GM13977 (cell line): ENCODE measurements around the gene ADGRA1.
"Not testable (repeated sequence)": the region's sequence is repeated elsewhere in the genome, so short reads cannot be mapped to it uniquely, and the experiment has no call there.

Source experiments
- DNase-seq: peaks from one replicate; pipeline ENCODE4 v3.0.0; 2012; ENCODE audit warnings: low spot score
- in situ Hi-C: fragments of 300-500 bp; cut with MboI; formaldehyde crosslinking; loops from one replicate; pipeline ENCODE4 v1.12.0; 2022; ENCODE audit warnings: low sequenced_read_pairs, low pct_unique_long_range_greater_than_20kb, mixed read lengths, inconsistent platforms; ENCODE audit not compliant: unreplicated experiment
- TF ChIP-seq, protein P1 (sequence below): IDR thresholded peaks from 2 replicates; pipeline ENCODE4 v1.5.1; 2012; ENCODE audit warnings: mild to moderate bottlenecking, control low read depth; ENCODE audit not compliant: insufficient read depth; ENCODE audit errors: extremely low read depth, missing control alignments

ADGRA1 gene

DNA sequence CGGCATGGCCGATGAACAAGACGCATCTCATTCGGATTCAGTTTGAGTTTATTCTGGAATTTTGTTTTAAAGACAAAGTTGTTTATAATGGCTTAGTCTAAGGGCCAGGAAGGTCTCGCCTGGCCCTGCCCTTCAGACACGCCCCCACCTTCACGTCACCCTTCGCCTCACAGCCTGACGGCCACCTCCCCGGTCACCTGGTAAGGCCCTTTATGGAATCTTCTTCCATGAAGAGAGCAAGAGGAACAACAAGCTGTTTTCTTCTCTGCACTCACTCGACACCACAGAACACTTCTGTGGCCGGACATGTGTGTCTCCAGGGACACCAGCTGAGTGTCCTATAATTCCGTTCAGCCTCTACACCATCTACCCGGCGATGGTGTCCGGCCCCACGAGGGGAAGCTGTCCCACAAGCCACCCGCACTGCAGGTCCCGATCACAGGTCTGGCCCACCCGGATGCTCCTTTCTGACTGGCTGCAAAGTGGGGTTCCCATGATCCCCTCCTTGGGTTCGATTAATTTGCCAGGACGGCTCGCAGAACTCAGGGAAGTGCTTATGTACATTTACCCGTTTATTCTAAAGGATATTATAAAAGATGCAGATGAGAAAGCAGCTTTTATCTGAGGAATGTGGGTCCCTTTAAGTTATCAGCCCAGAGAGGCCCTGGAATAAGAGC lies 54.9 kb downstream of the ADGRA1 start:
- TF ChIP-seq, protein P1, sequence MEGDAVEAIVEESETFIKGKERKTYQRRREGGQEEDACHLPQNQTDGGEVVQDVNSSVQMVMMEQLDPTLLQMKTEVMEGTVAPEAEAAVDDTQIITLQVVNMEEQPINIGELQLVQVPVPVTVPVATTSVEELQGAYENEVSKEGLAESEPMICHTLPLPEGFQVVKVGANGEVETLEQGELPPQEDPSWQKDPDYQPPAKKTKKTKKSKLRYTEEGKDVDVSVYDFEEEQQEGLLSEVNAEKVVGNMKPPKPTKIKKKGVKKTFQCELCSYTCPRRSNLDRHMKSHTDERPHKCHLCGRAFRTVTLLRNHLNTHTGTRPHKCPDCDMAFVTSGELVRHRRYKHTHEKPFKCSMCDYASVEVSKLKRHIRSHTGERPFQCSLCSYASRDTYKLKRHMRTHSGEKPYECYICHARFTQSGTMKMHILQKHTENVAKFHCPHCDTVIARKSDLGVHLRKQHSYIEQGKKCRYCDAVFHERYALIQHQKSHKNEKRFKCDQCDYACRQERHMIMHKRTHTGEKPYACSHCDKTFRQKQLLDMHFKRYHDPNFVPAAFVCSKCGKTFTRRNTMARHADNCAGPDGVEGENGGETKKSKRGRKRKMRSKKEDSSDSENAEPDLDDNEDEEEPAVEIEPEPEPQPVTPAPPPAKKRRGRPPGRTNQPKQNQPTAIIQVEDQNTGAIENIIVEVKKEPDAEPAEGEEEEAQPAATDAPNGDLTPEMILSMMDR = no peak
- no peak for DNase-seq
- in situ Hi-C loops = no loop called here

DNA sequence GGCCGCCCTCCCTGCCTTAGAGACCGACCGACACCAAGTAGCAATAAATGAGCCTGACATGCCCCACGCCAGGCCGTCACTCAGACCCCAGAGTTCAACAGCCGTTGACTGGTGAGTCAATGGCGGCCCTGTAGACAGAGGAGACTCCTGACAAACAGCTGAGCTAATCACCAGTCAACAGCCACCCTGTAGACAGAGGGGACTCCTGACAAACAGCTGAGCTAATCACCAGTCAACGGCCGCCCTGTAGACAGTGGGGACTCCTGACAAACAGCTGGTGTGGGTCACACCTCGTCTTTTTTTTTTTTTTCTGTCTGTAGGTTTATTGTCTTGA lies 55.4 kb downstream of the ADGRA1 start:
- TF ChIP-seq, protein P1 = no peak
- in situ Hi-C loops = no loop called here
- DNase-seq = no peak

DNA sequence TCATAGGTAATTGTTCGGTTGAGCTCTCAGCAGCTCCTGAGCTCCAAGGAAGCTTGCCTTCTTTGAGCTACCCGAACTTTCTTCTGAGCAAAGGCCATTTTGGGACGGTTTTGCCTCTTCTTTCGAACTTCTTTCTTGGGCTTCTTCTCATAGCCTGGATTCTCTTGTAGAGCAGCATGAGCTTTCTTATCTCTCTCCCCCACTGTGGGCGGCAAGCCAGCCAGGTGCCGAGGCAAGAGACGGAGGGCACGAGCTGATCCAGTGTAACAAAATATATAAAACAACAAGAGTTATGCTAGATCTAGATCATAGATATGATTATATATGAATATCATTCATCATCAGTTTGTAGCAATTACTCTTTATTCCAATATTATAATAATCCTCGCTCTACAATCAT lies 55.8 kb downstream of the ADGRA1 start:
- DNase-seq = no peak
- in situ Hi-C loops = no loop called here
- TF ChIP-seq, protein P1 = no peak

DNA sequence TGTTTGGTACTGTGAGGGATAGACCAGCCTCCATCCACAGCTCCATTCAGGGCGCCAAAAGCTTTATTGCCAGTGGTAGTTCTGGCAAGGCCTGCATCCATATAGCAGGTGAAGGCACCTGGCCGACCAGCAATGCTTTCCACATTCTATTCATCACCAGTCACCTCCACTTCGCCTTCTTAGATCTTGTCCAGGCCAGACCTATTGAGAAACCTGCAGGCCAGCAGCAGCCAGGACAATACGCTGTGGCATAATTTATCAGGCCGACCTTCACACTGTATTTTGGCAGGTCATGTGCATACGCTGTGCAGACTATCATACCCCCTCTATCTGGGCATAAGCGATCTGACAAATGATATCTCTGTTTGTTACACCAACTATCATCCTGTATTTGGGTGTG lies 57.0 kb downstream of the ADGRA1 start:
- DNase-seq = no peak
- TF ChIP-seq, protein P1 = no peak
- in situ Hi-C loops = no loop called here

DNA sequence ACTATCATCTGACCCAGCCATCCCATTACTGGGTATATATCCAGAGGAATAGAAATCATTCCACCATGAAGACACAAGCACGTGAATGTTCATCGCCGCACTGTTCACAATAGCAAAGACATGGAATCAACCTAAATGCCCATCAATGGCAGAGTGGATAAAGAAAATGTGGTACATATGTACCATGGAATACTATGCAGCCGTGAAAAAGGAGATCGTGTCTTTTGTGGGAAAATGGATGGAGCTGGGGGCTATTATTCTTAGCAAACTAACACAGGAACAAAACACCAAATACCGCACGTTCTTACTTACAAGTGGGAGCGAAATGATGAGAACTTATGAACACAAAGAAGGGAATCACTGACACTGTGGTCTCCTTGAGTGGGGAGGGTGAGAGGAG lies 62.5 kb downstream of the ADGRA1 start:
- in situ Hi-C loops = no loop called here
- TF ChIP-seq, protein P1 = no peak
- no peak for DNase-seq

DNA sequence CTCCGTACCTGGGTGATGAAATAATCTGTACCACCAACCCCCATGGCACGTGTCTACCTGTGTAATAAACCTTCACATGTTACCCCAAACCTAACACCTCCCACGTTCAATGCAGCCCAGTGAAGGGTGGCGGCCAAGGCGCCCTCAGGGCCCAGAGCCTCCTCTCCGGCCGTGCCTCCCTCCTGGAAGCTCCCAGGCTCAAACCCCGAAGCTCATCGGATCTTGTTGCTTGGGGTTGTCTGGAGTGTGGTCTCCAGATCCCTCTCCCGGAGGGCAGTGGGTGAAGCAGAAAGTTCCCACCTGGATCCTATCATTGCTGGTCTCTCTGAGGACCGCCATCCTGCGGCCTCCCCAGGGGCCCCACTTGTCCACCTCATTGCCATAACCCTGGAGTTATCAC lies 62.9 kb downstream of the ADGRA1 start:
- TF ChIP-seq, protein P1 = no peak
- in situ Hi-C loops = no loop called here
- no peak for DNase-seq

DNA sequence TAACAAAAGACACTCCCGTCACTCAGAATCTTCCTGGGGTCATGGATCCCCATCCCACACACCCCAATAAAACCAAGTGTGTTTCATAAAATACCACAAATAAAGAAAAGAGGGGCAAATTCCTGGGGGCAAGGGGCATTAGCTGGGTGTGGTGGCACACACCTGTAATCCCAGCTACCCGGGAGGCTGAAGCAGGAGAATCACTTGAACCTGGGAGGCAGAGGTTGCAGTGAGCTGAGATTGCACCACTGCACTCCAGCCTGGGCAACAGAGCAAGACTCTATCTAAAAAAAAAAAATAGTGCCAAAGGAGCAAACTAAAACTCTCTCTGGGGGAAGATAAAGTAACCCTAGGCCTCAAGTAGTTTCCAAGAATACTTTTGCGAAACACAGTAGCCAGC lies 63.3 kb downstream of the ADGRA1 start:
- DNase-seq, in situ Hi-C loops: not testable (repeated sequence)
